HEK293 (cell line): ENCODE results near the gene TLE3.

ENCODE experiments used
- HOXA7 ChIP-seq: sonication (generic); formaldehyde crosslinking; IDR thresholded peaks from 2 replicates; pipeline ENCODE4 v1.8.1; 2022; ENCODE audit warnings: missing genetic modification reagents, borderline replicate concordance
- ZFP69B ChIP-seq: fragments of 450-650 bp; formaldehyde crosslinking; IDR thresholded peaks from 2 replicates; pipeline ENCODE4 v1.5.1; 2016; ENCODE audit warnings: missing biosample characterization, missing genetic modification characterization
- ZNF10 ChIP-seq: fragments of 450-650 bp; formaldehyde crosslinking; IDR thresholded peaks from 2 replicates; pipeline ENCODE4 v1.5.1; 2017; ENCODE audit warnings: missing biosample characterization, missing genetic modification characterization
- ZNF121 ChIP-seq: fragments of 450-650 bp; formaldehyde crosslinking; IDR thresholded peaks from 2 replicates; pipeline ENCODE4 v1.5.1; 2016; ENCODE audit warnings: missing biosample characterization, missing genetic modification characterization
- ZNF23 ChIP-seq: fragments of 450-650 bp; formaldehyde crosslinking; IDR thresholded peaks from 2 replicates; pipeline ENCODE4 v1.5.1; 2016; ENCODE audit warnings: missing biosample characterization, missing genetic modification characterization, borderline replicate concordance
- ZNF239 ChIP-seq: fragments of 450-650 bp; formaldehyde crosslinking; IDR thresholded peaks from 2 replicates; pipeline ENCODE4 v1.5.1; 2016; ENCODE audit warnings: missing biosample characterization, missing genetic modification characterization
- ZNF24 ChIP-seq: fragments of 450-650 bp; formaldehyde crosslinking; IDR thresholded peaks from 2 replicates; pipeline ENCODE4 v1.5.1; 2016; ENCODE audit warnings: missing biosample characterization, missing genetic modification characterization
- ZNF274 ChIP-seq, 2 experiments: fragments of 200-500 bp in 1 of 2; fragments of 450-650 bp in 1 of 2; sonication (Bioruptor generic) in 1 of 2; formaldehyde crosslinking in 1 of 2; IDR thresholded peaks; 2 replicates each; pipeline versions ENCODE4 v1.5.1 to v1.6.1; 2014 to 2016; ENCODE audit warnings: borderline replicate concordance in 1 of 2, inconsistent platforms in 1 of 2, low read length in 1 of 2, missing biosample characterization in 1 of 2, missing genetic modification characterization in 1 of 2
- TF ChIP-seq, protein P1 (sequence below): fragments of 450-650 bp; IDR thresholded peaks from 2 replicates; pipeline ENCODE4 v1.5.1; 2018; ENCODE audit warnings: missing biosample characterization, missing genetic modification characterization
- TF ChIP-seq, protein P2 (sequence below): fragments of 450-650 bp; formaldehyde crosslinking; IDR thresholded peaks from 2 replicates; pipeline ENCODE4 v1.5.1; 2016; ENCODE audit warnings: missing biosample characterization, missing genetic modification characterization
- TF ChIP-seq, protein P3 (sequence below): fragments of 450-650 bp; formaldehyde crosslinking; IDR thresholded peaks from 2 replicates; pipeline ENCODE4 v1.5.1; 2016; ENCODE audit warnings: missing biosample characterization, missing genetic modification characterization

DNA sequence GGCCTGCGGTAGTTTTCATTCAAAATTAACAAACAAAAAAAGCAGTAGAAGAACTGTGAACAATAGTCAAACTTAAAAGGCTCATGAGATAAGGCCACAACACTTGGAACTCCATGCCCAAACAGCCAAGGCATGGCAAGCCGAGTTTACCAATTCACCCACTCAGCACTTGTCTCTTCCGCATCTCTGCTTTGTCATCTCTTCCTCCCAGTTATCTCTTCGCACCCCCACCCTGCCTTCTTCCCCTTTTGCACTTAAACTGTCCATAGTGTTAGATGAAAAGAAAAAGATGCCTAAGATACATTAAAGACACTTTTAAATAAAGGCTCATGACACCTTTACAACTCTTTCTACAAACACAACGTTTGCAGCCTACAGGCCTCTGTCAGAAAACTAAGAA is 11.1 kb downstream of the TLE3 start:
- TF ChIP-seq, protein P1, sequence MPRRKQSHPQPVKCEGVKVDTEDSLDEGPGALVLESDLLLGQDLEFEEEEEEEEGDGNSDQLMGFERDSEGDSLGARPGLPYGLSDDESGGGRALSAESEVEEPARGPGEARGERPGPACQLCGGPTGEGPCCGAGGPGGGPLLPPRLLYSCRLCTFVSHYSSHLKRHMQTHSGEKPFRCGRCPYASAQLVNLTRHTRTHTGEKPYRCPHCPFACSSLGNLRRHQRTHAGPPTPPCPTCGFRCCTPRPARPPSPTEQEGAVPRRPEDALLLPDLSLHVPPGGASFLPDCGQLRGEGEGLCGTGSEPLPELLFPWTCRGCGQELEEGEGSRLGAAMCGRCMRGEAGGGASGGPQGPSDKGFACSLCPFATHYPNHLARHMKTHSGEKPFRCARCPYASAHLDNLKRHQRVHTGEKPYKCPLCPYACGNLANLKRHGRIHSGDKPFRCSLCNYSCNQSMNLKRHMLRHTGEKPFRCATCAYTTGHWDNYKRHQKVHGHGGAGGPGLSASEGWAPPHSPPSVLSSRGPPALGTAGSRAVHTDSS (tag by site-specific recombination): no peak
- TF ChIP-seq, protein P2, sequence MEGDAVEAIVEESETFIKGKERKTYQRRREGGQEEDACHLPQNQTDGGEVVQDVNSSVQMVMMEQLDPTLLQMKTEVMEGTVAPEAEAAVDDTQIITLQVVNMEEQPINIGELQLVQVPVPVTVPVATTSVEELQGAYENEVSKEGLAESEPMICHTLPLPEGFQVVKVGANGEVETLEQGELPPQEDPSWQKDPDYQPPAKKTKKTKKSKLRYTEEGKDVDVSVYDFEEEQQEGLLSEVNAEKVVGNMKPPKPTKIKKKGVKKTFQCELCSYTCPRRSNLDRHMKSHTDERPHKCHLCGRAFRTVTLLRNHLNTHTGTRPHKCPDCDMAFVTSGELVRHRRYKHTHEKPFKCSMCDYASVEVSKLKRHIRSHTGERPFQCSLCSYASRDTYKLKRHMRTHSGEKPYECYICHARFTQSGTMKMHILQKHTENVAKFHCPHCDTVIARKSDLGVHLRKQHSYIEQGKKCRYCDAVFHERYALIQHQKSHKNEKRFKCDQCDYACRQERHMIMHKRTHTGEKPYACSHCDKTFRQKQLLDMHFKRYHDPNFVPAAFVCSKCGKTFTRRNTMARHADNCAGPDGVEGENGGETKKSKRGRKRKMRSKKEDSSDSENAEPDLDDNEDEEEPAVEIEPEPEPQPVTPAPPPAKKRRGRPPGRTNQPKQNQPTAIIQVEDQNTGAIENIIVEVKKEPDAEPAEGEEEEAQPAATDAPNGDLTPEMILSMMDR (tag by site-specific recombination): no peak
- TF ChIP-seq ZNF23 (no peak), ZNF10 (tag by site-specific recombination) (no peak), ZFP69B (no peak), ZNF239 (tag by site-specific recombination) (no peak), ZNF24 (no peak), ZNF274 (IDR thresholded peaks at IDR 0.05; ENCODE audit: low read length) (no peak), ZNF274 (tag by site-specific recombination; IDR thresholded peaks at IDR 0.05; ENCODE audit: borderline replicate concordance) (no peak), HOXA7 (CRISPR knock-in tag) (no peak), ZNF121 (tag by site-specific recombination) (no peak)
- TF ChIP-seq, protein P3, sequence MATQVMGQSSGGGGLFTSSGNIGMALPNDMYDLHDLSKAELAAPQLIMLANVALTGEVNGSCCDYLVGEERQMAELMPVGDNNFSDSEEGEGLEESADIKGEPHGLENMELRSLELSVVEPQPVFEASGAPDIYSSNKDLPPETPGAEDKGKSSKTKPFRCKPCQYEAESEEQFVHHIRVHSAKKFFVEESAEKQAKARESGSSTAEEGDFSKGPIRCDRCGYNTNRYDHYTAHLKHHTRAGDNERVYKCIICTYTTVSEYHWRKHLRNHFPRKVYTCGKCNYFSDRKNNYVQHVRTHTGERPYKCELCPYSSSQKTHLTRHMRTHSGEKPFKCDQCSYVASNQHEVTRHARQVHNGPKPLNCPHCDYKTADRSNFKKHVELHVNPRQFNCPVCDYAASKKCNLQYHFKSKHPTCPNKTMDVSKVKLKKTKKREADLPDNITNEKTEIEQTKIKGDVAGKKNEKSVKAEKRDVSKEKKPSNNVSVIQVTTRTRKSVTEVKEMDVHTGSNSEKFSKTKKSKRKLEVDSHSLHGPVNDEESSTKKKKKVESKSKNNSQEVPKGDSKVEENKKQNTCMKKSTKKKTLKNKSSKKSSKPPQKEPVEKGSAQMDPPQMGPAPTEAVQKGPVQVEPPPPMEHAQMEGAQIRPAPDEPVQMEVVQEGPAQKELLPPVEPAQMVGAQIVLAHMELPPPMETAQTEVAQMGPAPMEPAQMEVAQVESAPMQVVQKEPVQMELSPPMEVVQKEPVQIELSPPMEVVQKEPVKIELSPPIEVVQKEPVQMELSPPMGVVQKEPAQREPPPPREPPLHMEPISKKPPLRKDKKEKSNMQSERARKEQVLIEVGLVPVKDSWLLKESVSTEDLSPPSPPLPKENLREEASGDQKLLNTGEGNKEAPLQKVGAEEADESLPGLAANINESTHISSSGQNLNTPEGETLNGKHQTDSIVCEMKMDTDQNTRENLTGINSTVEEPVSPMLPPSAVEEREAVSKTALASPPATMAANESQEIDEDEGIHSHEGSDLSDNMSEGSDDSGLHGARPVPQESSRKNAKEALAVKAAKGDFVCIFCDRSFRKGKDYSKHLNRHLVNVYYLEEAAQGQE (tag by site-specific recombination): no peak
